Left renal pelvis (tissue), 4 donors: Measurements from ENCODE around the gene CHST11. TPM values are rescaled to one million over a fixed set of nuclear protein-coding genes. Genes with fewer than 3 reads are reported as not detected.

ENCODE experiments used
- DNase-seq, 4 donors: peaks; one replicate each; pipeline ENCODE4 v3.0.0-alpha.2; 2013; ENCODE audit warnings: low read depth in 4 of 4, low spot score in 3 of 4
- polyA plus RNA-seq, 4 donors: library from polyadenylated mRNA; unstranded; fragments of 120-200 nt; gene quantifications; one replicate each; pipeline ENCODE4 v1.2.1, GENCODE V29; 2013; ENCODE audit not compliant: insufficient read length in 4 of 4

CHST11 gene
- polyA plus RNA-seq, 4 donors: 4.1 to 7.7 (median 6.9) TPM

GRCh38 chr12:104764225-104765091 is 307.7 kb downstream of the CHST11 start:
- DNase-seq: no peak

DNA sequence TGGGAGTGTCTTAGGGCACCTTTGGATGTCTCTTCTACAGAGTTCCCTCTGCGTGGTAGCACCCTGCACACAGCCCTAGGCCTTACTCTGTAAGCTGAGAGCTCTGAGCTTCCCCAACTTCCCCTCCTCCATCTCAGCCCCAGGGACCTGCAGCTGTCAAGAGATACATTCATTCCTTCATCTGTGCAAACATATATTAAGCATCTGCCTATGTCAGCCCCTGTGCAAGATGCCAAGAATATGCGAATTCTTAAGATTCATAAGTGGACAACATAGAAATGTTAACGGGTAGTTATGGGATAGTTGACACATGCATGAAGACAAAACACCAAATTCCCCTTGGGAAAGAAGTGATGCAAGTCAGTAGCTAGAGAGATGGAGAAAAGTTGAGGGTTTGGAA is 310.5 kb downstream of the CHST11 start:
- DNase-seq: no peak

- DNase-seq: no peak
Measured at GRCh38 chr12:104768033-104768432, 311.3 kb downstream of the CHST11 start.

DNA sequence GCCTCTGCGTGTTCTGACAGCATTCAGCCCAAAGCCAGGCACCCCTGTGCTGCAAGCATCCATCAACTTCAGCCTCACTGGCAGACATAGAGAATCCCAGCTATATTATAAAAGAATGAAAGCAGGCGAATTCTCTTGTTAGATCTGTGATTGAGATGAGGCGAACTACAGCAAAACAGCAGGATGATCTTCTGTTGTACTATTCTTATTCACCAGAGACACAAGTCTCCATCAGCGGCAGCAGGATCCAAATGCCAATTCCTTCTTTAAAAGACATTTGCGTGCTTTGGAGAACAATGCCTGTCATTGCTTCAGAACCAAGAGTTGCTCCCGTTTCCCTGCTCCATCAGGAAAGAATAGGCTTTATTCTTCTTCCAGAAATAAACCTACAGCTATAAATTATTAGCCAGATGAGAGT is 312.4 kb downstream of the CHST11 start:
- no peak for DNase-seq

DNA sequence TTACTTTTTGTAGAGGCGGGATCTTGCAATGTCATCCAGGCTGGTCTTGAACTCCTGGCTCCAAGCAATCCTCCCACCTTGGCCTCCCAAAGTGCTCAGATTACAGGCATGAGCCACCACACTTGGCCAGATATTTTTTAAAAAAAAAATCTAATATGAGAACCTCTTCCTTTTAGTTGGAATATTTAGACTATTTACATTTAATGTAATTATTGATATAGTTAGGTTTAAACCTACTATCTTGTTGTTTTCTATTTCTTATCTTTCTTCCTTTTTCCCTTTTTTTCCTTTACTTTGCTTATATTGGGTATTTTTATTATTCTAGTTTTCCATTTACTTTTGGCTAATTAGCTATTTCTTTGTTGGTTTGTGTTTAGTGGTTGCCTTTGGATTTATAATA is 315.6 kb downstream of the CHST11 start:
- DNase-seq: no peak

GRCh38 chr12:104775731-104776231 is 319.0 kb downstream of the CHST11 start:
- no peak for DNase-seq

GRCh38 chr12:104779134-104779533 is 322.4 kb downstream of the CHST11 start:
- no peak for DNase-seq

DNA sequence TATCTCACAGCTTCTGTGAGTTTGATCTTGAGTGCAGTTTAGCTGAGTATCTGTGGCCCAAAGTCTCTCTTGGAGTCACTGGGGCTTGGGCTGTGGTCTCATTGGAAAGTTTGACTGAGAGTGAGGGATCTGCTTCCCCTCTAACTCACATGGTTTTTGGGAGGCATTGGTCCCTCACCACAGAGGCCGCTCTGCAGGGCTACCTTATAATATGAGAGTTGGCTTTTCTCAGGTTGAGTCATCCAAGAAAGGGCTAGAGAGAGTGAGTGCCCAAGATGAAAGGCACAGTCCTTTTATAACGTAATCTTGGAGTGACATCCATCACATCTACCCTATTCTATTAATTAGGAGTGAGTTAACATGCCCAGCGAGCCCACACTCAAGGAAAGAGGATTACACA is 325.5 kb downstream of the CHST11 start:
- DNase-seq: no peak

GRCh38 chr12:104784592-104784991 is 327.8 kb downstream of the CHST11 start:
- DNase-seq: no peak

DNA sequence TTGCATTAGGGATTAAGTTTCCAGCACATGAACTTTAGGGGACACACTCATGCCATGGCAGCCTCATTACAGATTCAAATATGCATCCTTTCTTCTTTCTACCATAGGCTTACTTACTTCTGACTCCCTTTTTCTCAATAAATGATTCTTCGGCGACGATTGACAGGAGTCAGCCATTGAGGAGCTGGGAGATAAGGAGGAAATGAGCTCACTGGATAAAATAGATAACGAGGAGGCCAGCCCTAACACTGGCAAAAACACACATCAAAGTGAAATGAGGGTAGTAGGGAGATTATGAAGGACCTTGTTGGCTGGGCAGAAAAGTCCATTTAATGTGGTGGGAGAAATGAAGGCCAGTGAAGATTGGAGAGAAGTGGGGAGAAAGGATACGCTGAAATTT is 329.1 kb downstream of the CHST11 start:
- DNase-seq: no peak

- no peak for DNase-seq
Measured at GRCh38 chr12:104786352-104786751, 329.6 kb downstream of the CHST11 start.

DNA sequence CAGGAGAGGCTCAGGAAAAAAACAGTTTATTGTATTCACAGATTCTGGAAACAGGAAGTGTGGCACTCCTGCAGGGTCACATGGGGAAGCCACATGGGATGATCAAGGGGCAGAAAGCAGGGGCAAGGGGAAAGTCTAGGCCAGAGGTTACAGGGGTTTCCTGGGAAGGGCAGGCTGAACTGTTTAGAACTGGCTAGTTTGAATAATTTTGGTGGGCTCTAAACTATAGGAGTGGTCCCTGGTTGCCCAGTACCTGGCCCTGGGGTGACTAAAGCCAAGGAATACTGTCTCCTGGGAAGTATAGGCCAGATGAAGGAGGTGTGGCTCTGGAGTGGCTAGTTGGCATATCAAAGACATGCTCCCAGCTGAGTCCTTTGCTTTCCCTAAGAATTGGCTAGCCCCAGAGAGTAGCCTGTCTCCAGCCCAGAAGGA is 332.1 kb downstream of the CHST11 start:
- no peak for DNase-seq

DNA sequence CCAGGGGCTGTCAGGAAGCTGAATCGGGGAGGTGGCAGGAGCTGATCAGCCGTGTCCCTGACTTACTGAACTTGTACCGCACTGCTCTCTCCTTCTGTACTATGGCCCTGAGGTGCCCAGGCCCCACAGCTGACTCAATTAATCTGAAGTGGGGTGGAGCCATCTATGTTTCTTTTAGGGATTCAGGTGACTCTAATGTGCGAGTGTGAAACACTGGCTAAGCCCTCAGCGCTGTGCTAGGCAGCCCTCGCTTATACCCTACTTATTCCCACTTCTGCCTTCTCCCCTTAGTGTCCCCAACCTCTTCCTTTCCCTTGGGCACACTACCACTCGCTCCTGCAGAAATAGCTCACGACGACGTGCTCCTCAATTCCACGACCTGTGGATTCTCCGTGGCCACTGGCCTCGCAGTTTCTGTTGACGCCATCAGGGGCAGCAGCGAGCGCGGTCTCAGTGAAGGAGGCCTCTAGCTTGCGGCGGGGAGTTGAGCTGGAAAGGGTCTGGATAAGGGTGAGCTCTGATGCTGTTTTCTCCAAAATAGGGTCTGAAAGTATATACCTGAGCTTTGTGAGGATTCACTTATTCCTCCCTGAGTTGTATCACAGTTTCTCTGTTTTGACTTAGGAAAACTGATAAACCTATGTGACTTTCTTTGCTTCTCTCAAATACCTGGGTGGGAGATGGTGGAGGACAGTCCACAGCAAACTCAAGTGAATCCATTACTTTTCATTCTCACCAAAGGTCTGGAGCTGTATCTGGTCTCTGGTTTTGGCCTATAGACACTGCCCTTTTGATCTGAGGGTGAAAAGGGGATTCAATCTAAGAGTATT is 333.8 kb downstream of the CHST11 start:
- DNase-seq: peak in 2 of 4 donors; percentile 10 to 19

- no peak for DNase-seq
Measured at GRCh38 chr12:104792570-104792969, 335.8 kb downstream of the CHST11 start.

DNA sequence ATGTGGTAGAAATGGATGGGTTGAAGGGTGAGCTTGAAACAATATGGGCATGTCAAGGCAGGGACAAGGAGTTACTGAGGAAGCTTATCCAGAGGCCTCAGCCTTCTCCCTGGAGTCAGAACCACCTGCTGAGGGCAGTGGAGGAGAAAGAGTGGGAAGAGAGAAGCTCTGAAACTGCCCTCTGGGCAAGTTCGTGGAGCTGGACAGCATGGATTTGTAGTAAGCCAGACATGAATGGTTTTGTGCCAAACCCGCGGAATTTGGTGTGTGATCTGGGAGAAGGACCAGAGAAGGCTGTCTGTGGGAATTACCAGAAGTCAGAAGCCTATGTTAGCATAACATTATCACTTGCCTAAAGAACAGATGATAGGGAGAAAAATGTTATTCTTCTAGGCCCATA is 336.5 kb downstream of the CHST11 start:
- DNase-seq: no peak

GRCh38 chr12:104793968-104794367 is 337.2 kb downstream of the CHST11 start:
- no peak for DNase-seq

GRCh38 chr12:104796475-104796862 is 339.7 kb downstream of the CHST11 start:
- no peak for DNase-seq

- DNase-seq: no peak
Measured at GRCh38 chr12:104799458-104799857, 342.7 kb downstream of the CHST11 start.

GRCh38 chr12:104801005-104801404 is 344.3 kb downstream of the CHST11 start:
- DNase-seq: no peak

- DNase-seq: no peak
Measured at GRCh38 chr12:104801427-104801826, 344.7 kb downstream of the CHST11 start.

DNA sequence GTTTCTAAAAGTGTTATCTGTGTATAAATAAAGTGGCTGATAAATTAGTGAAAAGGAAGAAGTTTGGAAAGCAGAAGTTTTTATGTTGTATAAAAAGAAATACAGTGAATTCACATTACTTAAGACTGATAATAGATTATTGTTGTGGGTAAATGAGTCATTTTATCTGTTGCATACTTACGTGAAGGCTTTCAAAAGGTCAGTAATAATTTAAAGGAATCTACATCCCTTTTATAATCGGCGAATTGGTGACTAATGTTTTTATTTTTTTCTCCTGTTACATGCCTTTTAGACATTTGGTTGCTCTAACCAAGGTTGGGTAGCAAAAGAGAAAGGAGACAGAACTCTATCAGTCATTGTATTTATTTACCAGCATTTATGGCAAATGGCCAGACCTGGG is 345.5 kb downstream of the CHST11 start:
- DNase-seq: no peak

- DNase-seq: no peak
Measured at GRCh38 chr12:104805186-104805585, 348.4 kb downstream of the CHST11 start.
